SU-DHL-6 (cell line): Measurements from ENCODE around the gene LRRC28.

ENCODE experiments used
- EZH2phosphoT487 ChIP-seq: fragments of 200-600 bp; sonication (generic), shearing (Covaris generic); conservative IDR thresholded peaks from 2 replicates; pipeline ENCODE4 v1.6.1; 2018; ENCODE audit warnings: mild to moderate bottlenecking, antibody characterized with exemption, low read length, moderate library complexity, mixed read lengths
- TF ChIP-seq, protein P1 (sequence below): fragments of 200-600 bp; sonication (generic); IDR thresholded peaks from one replicate; pipeline ENCODE4 v1.5.1; 2017; ENCODE audit warnings: antibody characterized with exemption, mild to moderate bottlenecking, low read length, moderate library complexity; ENCODE audit not compliant: insufficient read depth, poor library complexity, severe bottlenecking

DNA sequence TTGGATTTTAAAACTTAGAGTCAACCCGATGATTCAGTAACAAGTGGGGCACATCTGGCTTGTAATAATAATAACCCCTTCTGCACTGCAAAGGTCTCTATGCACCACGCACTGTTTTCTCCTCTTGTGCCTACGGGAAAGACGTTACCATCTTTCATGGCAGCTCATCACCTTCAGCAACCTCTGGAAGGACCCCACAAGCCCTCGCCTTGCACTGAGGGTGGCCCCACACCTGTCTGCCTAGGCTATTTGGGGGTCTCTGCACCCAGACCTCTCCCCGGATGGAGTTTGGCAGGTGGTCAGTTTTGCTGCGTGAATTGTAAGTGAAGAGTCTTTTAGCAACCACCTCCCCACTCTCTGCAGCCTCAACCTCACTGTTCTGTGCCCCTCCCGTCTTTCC, 175.9 kb downstream of the LRRC28 start:
- no peak for TF ChIP-seq EZH2phosphoT487
- TF ChIP-seq, protein P1, sequence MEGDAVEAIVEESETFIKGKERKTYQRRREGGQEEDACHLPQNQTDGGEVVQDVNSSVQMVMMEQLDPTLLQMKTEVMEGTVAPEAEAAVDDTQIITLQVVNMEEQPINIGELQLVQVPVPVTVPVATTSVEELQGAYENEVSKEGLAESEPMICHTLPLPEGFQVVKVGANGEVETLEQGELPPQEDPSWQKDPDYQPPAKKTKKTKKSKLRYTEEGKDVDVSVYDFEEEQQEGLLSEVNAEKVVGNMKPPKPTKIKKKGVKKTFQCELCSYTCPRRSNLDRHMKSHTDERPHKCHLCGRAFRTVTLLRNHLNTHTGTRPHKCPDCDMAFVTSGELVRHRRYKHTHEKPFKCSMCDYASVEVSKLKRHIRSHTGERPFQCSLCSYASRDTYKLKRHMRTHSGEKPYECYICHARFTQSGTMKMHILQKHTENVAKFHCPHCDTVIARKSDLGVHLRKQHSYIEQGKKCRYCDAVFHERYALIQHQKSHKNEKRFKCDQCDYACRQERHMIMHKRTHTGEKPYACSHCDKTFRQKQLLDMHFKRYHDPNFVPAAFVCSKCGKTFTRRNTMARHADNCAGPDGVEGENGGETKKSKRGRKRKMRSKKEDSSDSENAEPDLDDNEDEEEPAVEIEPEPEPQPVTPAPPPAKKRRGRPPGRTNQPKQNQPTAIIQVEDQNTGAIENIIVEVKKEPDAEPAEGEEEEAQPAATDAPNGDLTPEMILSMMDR, result no peak
